HEK293T (cell line): Measurements from ENCODE around the gene RETREG2.

Experiments used
- ARNT ChIP-seq: fragments of 450-650 bp; IDR thresholded peaks from 2 replicates; pipeline ENCODE4 v1.6.1; 2017; ENCODE audit warnings: mild to moderate bottlenecking
- BHLHE40 ChIP-seq: fragments of 450-650 bp; IDR thresholded peaks from 2 replicates; pipeline ENCODE4 v1.6.1; 2016; ENCODE audit warnings: mild to moderate bottlenecking, moderate library complexity, borderline replicate concordance
- CTBP1 ChIP-seq: fragments of 450-650 bp; IDR thresholded peaks from 2 replicates; pipeline ENCODE4 v1.6.1; 2016; ENCODE audit warnings: borderline replicate concordance
- ELF4 ChIP-seq: fragments of 450-650 bp; IDR thresholded peaks from 2 replicates; pipeline ENCODE4 v1.6.1; 2017; ENCODE audit warnings: antibody characterized with exemption
- FOXK2 ChIP-seq: fragments of 450-650 bp; IDR thresholded peaks from 2 replicates; pipeline ENCODE4 v1.6.1; 2016; ENCODE audit warnings: mild to moderate bottlenecking
- HDGF ChIP-seq: fragments of 450-650 bp; IDR thresholded peaks from 2 replicates; pipeline ENCODE4 v1.6.1; 2017; ENCODE audit warnings: antibody characterized with exemption, borderline replicate concordance
- L3MBTL2 ChIP-seq: fragments of 450-650 bp; conservative IDR thresholded peaks from 2 replicates; pipeline ENCODE4 v1.6.1; 2016; ENCODE audit warnings: mild to moderate bottlenecking
- NFRKB ChIP-seq: fragments of 450-650 bp; IDR thresholded peaks from 2 replicates; pipeline ENCODE4 v1.6.1; 2016; ENCODE audit warnings: mild to moderate bottlenecking, moderate library complexity
- SP1 ChIP-seq: fragments of 450-650 bp; IDR thresholded peaks from 2 replicates; pipeline ENCODE4 v1.6.1; 2017
- TARDBP ChIP-seq: fragments of 450-650 bp; IDR thresholded peaks from 2 replicates; pipeline ENCODE4 v1.6.1; 2016
- ZNF384 ChIP-seq: fragments of 450-650 bp; IDR thresholded peaks from 2 replicates; pipeline ENCODE4 v1.6.1; 2016

GRCh38 chr2:219214141-219214540, 36.1 kb downstream of the RETREG2 start:
- TF ChIP-seq FOXK2 (no peak), SP1 (no peak), ARNT (no peak), ELF4 (no peak), HDGF (no peak), NFRKB (no peak), TARDBP (no peak), BHLHE40 (no peak), L3MBTL2 (no peak), ZNF384 (no peak), CTBP1 (no peak)
